ENCODE measurements around the gene TCTA. TPM values are rescaled to one million over a fixed set of nuclear protein-coding genes. Genes with fewer than 3 reads are reported as not detected.

The TCTA gene
- total and polyA plus RNA-seq, 10 of the 15 experiments (the other 5 are each of a cell fraction or from before 2014, with no cell fraction given) = 6.5 to 30.5 (median 18.3) TPM

- FAIRE-seq = no peak
- Histone ChIP-seq H3K9me3 (replicated peaks; ENCODE audit: control insufficient read depth, insufficient read depth, low read length) (no peaks in the 10 kb centered on the region; the same call in 2 of the 3 replicates), H3K4me2 (ENCODE audit: control insufficient read depth, insufficient read depth) (peak overlapping the region; percentile 96), H3K27ac (ENCODE audit: control insufficient read depth, insufficient read depth) (peak overlapping the region; percentile 96), H4K20me1 (ENCODE audit: control insufficient read depth, insufficient read depth) (peaks cover 9% of the 10 kb centered on the region), H3K27me3 (replicated peaks in 1 of 2; ENCODE audit: control insufficient read depth in 2 of 2, insufficient read depth in 2 of 2, low read length in 1 of 2) (no peaks in the 10 kb centered on the region), H3K4me1 (ENCODE audit: control insufficient read depth, insufficient read depth, low read length) (peaks cover 32% of the 10 kb centered on the region), H3K9ac (ENCODE audit: control insufficient read depth, insufficient read depth, low read length) (peak overlapping the region; percentile 97), H3K79me2 (ENCODE audit: control insufficient read depth, insufficient read depth, low read length) (peaks cover 58% of the 10 kb centered on the region), H3K36me3 (ENCODE audit: control insufficient read depth in 2 of 2, insufficient read depth in 2 of 2, low read length in 1 of 2) (peaks cover 2 to 11% of the 10 kb centered on the region in 2 experiments; a peak in 3 of 4 replicates), H2AFZ (ENCODE audit: control insufficient read depth, low read depth, low read length) (no peak overlapping the region), H3K4me3 (peak overlapping the region; percentile 75)
- WGBS (ENCODE audit: insufficient coverage, insufficient replicate concordance, low lambda C conversion rate, missing lambda C conversion rate) = 76% methylated on average over 6 of the region's 6 CpGs
- ChIA-PET CTCF (interaction anchor here (0.9 to 2.9 kb wide), 3 partner anchors 36 to 242 kb away, joined by 3 to 18 read pairs (median 13); partner anchors contain the start of genes KLHDC8B and USP4), POLR2A (interaction anchor here (0.5 to 6.6 kb wide), 7 partner anchors 9 to 77 kb away, joined by 3 to 40 read pairs (median 14); partner anchors contain the start of genes NICN1 and USP4), RAD21 (ENCODE audit: unreplicated experiment) (interaction anchor here (0.7 to 3.3 kb wide), 5 partner anchors 16 to 73 kb away, joined by 3 to 16 read pairs (median 8); partner anchors contain the start of gene NICN1), SMC1A (ENCODE audit: uncharacterized antibody, unreplicated experiment) (interaction anchor here (1.8 to 5.2 kb wide), 4 partner anchors 16 to 74 kb away, joined by 6 to 37 read pairs (median 14); partner anchors contain the start of genes NICN1 and USP4)
- TF ChIP-seq, protein P1, sequence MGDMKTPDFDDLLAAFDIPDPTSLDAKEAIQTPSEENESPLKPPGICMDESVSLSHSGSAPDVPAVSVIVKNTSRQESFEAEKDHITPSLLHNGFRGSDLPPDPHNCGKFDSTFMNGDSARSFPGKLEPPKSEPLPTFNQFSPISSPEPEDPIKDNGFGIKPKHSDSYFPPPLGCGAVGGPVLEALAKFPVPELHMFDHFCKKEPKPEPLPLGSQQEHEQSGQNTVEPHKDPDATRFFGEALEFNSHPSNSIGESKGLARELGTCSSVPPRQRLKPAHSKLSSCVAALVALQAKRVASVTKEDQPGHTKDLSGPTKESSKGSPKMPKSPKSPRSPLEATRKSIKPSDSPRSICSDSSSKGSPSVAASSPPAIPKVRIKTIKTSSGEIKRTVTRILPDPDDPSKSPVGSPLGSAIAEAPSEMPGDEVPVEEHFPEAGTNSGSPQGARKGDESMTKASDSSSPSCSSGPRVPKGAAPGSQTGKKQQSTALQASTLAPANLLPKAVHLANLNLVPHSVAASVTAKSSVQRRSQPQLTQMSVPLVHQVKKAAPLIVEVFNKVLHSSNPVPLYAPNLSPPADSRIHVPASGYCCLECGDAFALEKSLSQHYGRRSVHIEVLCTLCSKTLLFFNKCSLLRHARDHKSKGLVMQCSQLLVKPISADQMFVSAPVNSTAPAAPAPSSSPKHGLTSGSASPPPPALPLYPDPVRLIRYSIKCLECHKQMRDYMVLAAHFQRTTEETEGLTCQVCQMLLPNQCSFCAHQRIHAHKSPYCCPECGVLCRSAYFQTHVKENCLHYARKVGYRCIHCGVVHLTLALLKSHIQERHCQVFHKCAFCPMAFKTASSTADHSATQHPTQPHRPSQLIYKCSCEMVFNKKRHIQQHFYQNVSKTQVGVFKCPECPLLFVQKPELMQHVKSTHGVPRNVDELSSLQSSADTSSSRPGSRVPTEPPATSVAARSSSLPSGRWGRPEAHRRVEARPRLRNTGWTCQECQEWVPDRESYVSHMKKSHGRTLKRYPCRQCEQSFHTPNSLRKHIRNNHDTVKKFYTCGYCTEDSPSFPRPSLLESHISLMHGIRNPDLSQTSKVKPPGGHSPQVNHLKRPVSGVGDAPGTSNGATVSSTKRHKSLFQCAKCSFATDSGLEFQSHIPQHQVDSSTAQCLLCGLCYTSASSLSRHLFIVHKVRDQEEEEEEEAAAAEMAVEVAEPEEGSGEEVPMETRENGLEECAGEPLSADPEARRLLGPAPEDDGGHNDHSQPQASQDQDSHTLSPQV (IDR thresholded peaks at IDR 0.05) = no peak
- no peak for TF ChIP-seq TCF7 (IDR thresholded peaks at IDR 0.05; ENCODE audit: borderline replicate concordance)
- TF ChIP-seq PKNOX1 (IDR thresholded peaks at IDR 0.05) = no peak
- no peak for TF ChIP-seq ETV6 (conservative IDR thresholded peaks at IDR 0.05 in 1 of 2, IDR thresholded peaks at IDR 0.05 in 1 of 2; ENCODE audit: borderline replicate concordance in 1 of 2, low read depth in 1 of 2)
- no peak for TF ChIP-seq RB1 (IDR thresholded peaks at IDR 0.05; ENCODE audit: borderline replicate concordance)
- no TSS peak for BruUV-seq (replicated peaks)
- intact Hi-C loops (cut with micrococcal nuclease; ENCODE audit: unreplicated experiment) (loop anchor here (10.0 kb wide), 1 partner anchor 319 kb away; the partner anchor contains the start of gene QRICH1), in situ Hi-C loops (cut with MboI) (no loop called here)
- DNase-seq (ENCODE audit: low read depth, low spot score) = no peak
- ATAC-seq = no peak
Observed at GRCh38 chr3:49413338-49413734, 1.1 kb downstream of the TCTA start.
